ENCODE results near the gene ZNF555. TPM values are rescaled to one million over a fixed set of nuclear protein-coding genes. Genes with fewer than 3 reads are reported as not detected.
"Not testable (repeated sequence)": the region's sequence is repeated elsewhere in the genome, so short reads cannot be mapped to it uniquely, and the experiment has no call there.

Gene ZNF555
- total and polyA plus RNA-seq, 9 of the 15 experiments (the other 6 are each of a cell fraction or from before 2014, with no cell fraction given), result 2.0 to 6.7 (median 5.4) TPM

- intact Hi-C loops (cut with micrococcal nuclease) (no loop called here), in situ Hi-C loops (cut with MboI) (no loop called here)
- TF ChIP-seq POLR2G (IDR thresholded peaks at IDR 0.05; ENCODE audit: low read depth, low read length), result 0 out of 2 replicates have a peak, but pooled peaks have one; percentile 26
- TF ChIP-seq, protein P1, sequence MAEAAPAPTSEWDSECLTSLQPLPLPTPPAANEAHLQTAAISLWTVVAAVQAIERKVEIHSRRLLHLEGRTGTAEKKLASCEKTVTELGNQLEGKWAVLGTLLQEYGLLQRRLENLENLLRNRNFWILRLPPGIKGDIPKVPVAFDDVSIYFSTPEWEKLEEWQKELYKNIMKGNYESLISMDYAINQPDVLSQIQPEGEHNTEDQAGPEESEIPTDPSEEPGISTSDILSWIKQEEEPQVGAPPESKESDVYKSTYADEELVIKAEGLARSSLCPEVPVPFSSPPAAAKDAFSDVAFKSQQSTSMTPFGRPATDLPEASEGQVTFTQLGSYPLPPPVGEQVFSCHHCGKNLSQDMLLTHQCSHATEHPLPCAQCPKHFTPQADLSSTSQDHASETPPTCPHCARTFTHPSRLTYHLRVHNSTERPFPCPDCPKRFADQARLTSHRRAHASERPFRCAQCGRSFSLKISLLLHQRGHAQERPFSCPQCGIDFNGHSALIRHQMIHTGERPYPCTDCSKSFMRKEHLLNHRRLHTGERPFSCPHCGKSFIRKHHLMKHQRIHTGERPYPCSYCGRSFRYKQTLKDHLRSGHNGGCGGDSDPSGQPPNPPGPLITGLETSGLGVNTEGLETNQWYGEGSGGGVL (CRISPR knock-in tag; IDR thresholded peaks at IDR 0.05), result no peak
- Histone ChIP-seq H3K9me3 (replicated peaks; ENCODE audit: control insufficient read depth, insufficient read depth, low read depth, low read length) (no peaks in the 10 kb centered on the region), H3K9me1 (ENCODE audit: control insufficient read depth, insufficient read depth, low read length) (peaks cover 3% of the 10 kb centered on the region), H3K27ac (ENCODE audit: extremely low read depth, low read depth, low read length) (no peak overlapping the region), H3K9ac (ENCODE audit: insufficient read depth in 1 of 2, low read depth in 2 of 2, low read length in 2 of 2) (no peak overlapping the region), H3K79me2 (ENCODE audit: control insufficient read depth, insufficient read depth, low read length) (peaks cover 34% of the 10 kb centered on the region), H4K20me1 (replicated peaks; ENCODE audit: control insufficient read depth, insufficient read depth, low read length) (0 out of 2 replicates have a peak, but pooled peaks cover 5% of the 10 kb centered on the region), H3K4me1 (replicated peaks in 1 of 2; ENCODE audit: control insufficient read depth in 2 of 2, insufficient read depth in 2 of 2, low read length in 2 of 2) (peaks cover 3 to 31% of the 10 kb centered on the region in 2 experiments; a peak in 3 of 5 replicates), H3K36me3 (ENCODE audit: control insufficient read depth, insufficient read depth, low read length) (peaks cover 89% of the 10 kb centered on the region; the same call in 2 of the 3 replicates), H3K4me2 (ENCODE audit: insufficient read depth, low read length) (no peak overlapping the region), H3K4me3 (no peak overlapping the region), H3K27me3 (ENCODE audit: control insufficient read depth in 2 of 2, insufficient read depth in 2 of 2, low read length in 2 of 2) (no peaks in the 10 kb centered on the region), H2AFZ (ENCODE audit: low read depth, low read length) (no peak overlapping the region)
- FAIRE-seq (no peak), ATAC-seq (no peak), DNase-seq (ENCODE audit: extremely low read depth in 1 of 4, low spot score in 3 of 4) (no peak)
- CTCF ChIA-PET (ENCODE audit: low intra/inter-chr PET ratio), result no interaction called here
- 94% methylated on average over 10 of the region's 16 CpGs for WGBS (ENCODE audit: insufficient coverage, low coverage, missing lambda C conversion rate)
- BruUV-seq (replicated peaks), result no TSS peak
- POLR2A ChIA-PET, result no interaction called here
Measured at GRCh38 chr19:2791876-2792275, 49.4 kb upstream of the ZNF555 start.

- Histone ChIP-seq H3K4me1 (replicated peaks in 1 of 2; ENCODE audit: control insufficient read depth in 2 of 2, insufficient read depth in 2 of 2, low read length in 2 of 2) (peaks cover 0 to 29% of the 10 kb centered on the region in 2 experiments; a peak in 2 of 5 replicates), H3K36me3 (ENCODE audit: control insufficient read depth, insufficient read depth, low read length) (peaks cover 89% of the 10 kb centered on the region; the same call in 2 of the 3 replicates), H3K79me2 (ENCODE audit: control insufficient read depth, insufficient read depth, low read length) (peaks cover 26% of the 10 kb centered on the region)
- CTCF ChIA-PET (ENCODE audit: low intra/inter-chr PET ratio); H3K4me2 ChIP-seq (ENCODE audit: insufficient read depth, low read length); ATAC-seq; intact Hi-C loops (cut with micrococcal nuclease); H3K9ac ChIP-seq (ENCODE audit: insufficient read depth in 1 of 2, low read depth in 2 of 2, low read length in 2 of 2); FAIRE-seq; in situ Hi-C loops (cut with MboI); H3K4me3 ChIP-seq; H2AFZ ChIP-seq (ENCODE audit: low read depth, low read length); H3K9me3 ChIP-seq (replicated peaks; ENCODE audit: control insufficient read depth, insufficient read depth, low read depth, low read length); POLR2A ChIA-PET; BruUV-seq (replicated peaks); DNase-seq (ENCODE audit: extremely low read depth in 1 of 4, low spot score in 3 of 4); H3K9me1 ChIP-seq (ENCODE audit: control insufficient read depth, insufficient read depth, low read length); H4K20me1 ChIP-seq (replicated peaks; ENCODE audit: control insufficient read depth, insufficient read depth, low read length); H3K27ac ChIP-seq (ENCODE audit: extremely low read depth, low read depth, low read length); H3K27me3 ChIP-seq (ENCODE audit: control insufficient read depth in 2 of 2, insufficient read depth in 2 of 2, low read length in 2 of 2): not testable (repeated sequence)
- 95% methylated on average over 9 of the region's 10 CpGs for WGBS (ENCODE audit: insufficient coverage, low coverage, missing lambda C conversion rate)
- TF ChIP-seq EGR1 (conservative IDR thresholded peaks at IDR 0.05), result 0 out of 2 replicates have a peak, but pooled peaks have one; percentile 21
Measured at GRCh38 chr19:2792666-2793065, 48.6 kb upstream of the ZNF555 start.

Measured in K562 (cell line).